Left ventricle myocardium inferior (tissue), 1 donor: ENCODE results near the gene LRIT1. TPM values are rescaled to one million over a fixed set of nuclear protein-coding genes. Genes with fewer than 3 reads are reported as not detected.
"Not testable (repeated sequence)": the region's sequence is repeated elsewhere in the genome, so short reads cannot be mapped to it uniquely, and the experiment has no call there.

Source experiments
- DNase-seq: peaks from one replicate; pipeline ENCODE4 v3.0.0-alpha.2; 2020
- H3K27ac ChIP-seq: fragments of 200-600 bp; replicated peaks from 2 replicates; pipeline ENCODE4 v1.8.0; 2021
- H3K27me3 ChIP-seq: fragments of 200-600 bp; 2 replicates; pipeline ENCODE4 v1.8.0; 2021; ENCODE audit warnings: low read depth
- H3K36me3 ChIP-seq: fragments of 200-600 bp; 2 replicates; pipeline ENCODE4 v1.8.0; 2021
- H3K4me1 ChIP-seq: fragments of 200-600 bp; 2 replicates; pipeline ENCODE4 v1.8.0; 2021
- H3K4me3 ChIP-seq: fragments of 200-600 bp; 2 replicates; pipeline ENCODE4 v1.8.0; 2021; ENCODE audit warnings: mild to moderate bottlenecking, moderate library complexity
- H3K9me3 ChIP-seq: fragments of 200-600 bp; replicated peaks from 2 replicates; pipeline ENCODE4 v1.8.0; 2021
- intact Hi-C: fragments of 100-400 bp; cut with micrococcal nuclease; formaldehyde crosslinking; loops from one replicate; pipeline ENCODE4 v1.11.0; 2022
- long read RNA-seq: library from polyadenylated mRNA; unstranded; transcript quantifications from one replicate; pipeline ENCODE4 v2.0.0, GENCODE V29; 2021
- total RNA-seq: library from RNA; stranded (reverse); fragmentation: NEBNext Ultra II Directional; extraction: Animal tissue kit (Norgen Biotek cat#: 25700); gene quantifications from one replicate; pipeline ENCODE4 v1.2.1, GENCODE V29; 2021
- TF ChIP-seq, protein P1 (sequence below): fragments of 200-600 bp; IDR thresholded peaks from 2 replicates; pipeline ENCODE4 v1.8.0; 2021; ENCODE audit warnings: antibody characterized with exemption, mild to moderate bottlenecking, borderline replicate concordance
- donor health status: DM: no; HTN: yes; CAD: no; lungs with severe emphysema.

The LRIT1 gene, protein sequence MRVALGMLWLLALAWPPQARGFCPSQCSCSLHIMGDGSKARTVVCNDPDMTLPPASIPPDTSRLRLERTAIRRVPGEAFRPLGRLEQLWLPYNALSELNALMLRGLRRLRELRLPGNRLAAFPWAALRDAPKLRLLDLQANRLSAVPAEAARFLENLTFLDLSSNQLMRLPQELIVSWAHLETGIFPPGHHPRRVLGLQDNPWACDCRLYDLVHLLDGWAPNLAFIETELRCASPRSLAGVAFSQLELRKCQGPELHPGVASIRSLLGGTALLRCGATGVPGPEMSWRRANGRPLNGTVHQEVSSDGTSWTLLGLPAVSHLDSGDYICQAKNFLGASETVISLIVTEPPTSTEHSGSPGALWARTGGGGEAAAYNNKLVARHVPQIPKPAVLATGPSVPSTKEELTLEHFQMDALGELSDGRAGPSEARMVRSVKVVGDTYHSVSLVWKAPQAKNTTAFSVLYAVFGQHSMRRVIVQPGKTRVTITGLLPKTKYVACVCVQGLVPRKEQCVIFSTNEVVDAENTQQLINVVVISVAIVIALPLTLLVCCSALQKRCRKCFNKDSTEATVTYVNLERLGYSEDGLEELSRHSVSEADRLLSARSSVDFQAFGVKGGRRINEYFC
- not detected for total RNA-seq
- long read RNA-seq: 0 reads

DNA sequence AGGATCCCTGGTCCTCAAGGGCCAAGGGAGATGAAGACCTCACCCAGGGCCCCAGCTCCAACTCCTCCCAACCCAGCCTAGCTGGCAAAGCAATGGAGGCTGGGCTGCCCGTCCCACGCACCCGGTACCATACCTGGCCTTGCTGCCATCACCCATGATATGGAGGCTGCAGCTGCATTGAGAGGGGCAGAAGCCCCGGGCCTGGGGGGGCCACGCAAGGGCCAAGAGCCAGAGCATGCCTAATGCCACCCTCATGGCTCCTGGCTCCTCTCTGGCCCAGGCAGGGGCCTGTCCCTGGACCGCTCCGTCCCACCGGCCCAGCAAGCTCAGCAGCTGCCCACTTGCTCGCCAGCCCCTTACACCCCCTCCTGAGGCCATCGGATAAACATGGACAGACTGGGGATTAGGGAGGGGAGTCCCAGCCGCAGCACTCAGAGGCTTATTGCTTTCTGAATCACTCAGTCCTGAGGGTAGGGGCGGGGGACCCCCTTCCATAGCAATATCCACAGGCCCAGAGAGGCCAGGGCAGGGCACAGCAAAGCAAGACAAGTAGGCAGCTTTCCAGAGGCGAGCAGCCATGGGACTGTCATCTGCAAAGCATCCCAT lies at the start of gene LRIT1:
LRIT1 (minus strand) TSS at position 362 of the 606 bp plus-strand sequence; CDS start at position 255, 107 bp downstream.
- peak within 1 kb of the TSS; percentile 23 for H3K27ac ChIP-seq
- TF ChIP-seq, protein P1, sequence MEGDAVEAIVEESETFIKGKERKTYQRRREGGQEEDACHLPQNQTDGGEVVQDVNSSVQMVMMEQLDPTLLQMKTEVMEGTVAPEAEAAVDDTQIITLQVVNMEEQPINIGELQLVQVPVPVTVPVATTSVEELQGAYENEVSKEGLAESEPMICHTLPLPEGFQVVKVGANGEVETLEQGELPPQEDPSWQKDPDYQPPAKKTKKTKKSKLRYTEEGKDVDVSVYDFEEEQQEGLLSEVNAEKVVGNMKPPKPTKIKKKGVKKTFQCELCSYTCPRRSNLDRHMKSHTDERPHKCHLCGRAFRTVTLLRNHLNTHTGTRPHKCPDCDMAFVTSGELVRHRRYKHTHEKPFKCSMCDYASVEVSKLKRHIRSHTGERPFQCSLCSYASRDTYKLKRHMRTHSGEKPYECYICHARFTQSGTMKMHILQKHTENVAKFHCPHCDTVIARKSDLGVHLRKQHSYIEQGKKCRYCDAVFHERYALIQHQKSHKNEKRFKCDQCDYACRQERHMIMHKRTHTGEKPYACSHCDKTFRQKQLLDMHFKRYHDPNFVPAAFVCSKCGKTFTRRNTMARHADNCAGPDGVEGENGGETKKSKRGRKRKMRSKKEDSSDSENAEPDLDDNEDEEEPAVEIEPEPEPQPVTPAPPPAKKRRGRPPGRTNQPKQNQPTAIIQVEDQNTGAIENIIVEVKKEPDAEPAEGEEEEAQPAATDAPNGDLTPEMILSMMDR: no peak
- H3K9me3 ChIP-seq: no peaks in the 10 kb centered on the region
- H3K27me3 ChIP-seq: peaks cover 26% of the 10 kb centered on the region
- intact Hi-C loops: no loop called here
- H3K36me3 ChIP-seq: no peaks in the 10 kb centered on the region
- no peak for DNase-seq
- H3K4me3 ChIP-seq: no peak within 1 kb of the TSS
- peaks cover 4% of the 10 kb centered on the region for H3K4me1 ChIP-seq

DNA sequence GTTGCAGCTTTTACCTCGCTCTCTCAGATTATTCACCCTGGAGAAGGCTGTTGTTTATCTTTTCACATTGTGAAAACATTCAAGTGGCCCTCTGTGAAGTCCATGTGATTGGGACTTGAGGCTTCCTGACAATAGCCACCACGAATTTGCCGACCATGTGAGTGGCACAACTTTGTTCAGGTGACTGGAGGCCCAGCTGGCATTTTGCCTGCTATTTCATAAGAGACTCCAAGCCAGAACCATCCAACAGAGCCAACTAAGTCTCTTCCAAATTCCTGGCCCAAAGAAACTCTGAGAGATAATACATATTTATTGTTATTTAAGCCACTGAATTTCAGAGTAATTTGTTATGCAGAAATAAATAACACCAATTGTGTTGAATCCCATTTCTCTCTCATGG lies 48.9 kb upstream of the LRIT1 start:
- no peak overlapping the region for H3K4me3 ChIP-seq
- no peak overlapping the region for H3K27ac ChIP-seq
- no peaks in the 10 kb centered on the region for H3K9me3 ChIP-seq
- no peaks in the 10 kb centered on the region for H3K4me1 ChIP-seq
- no peak for DNase-seq
- peaks cover 5% of the 10 kb centered on the region for H3K27me3 ChIP-seq
- no peaks in the 10 kb centered on the region for H3K36me3 ChIP-seq
- intact Hi-C loops: no loop called here
- TF ChIP-seq, protein P1: no peak

DNA sequence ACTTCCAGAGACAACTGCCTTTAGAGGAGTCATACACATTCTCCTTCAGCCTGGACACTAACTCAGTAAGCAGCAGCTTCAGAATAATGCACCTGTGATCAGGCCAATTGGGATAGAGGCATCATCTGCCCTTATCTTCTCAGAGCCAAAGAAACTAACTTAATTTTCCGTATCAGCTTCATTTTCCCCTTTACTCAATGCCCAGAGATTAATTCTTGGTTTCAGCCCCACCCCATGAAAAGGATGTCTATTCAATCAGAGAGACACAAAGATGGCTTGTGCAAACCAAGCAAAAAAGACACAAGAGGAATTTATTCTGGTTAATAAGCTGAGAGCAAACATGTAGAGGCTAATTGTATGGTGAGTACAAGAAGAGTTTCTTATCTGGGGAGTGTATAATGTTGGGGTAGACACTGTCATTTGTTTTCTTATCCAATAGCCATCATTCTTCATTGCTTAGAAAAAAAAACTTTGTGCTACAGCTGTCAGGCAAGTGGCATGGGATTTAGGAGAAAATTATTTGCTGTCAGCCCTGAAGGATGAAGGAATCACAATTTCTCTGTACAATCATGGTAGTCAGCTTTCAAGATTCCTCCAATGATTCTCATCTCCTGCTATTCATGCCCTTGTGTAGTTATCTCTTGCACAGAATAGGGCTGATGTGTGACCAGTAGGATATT lies 48.3 kb upstream of the LRIT1 start:
- intact Hi-C loops: no loop called here

DNA sequence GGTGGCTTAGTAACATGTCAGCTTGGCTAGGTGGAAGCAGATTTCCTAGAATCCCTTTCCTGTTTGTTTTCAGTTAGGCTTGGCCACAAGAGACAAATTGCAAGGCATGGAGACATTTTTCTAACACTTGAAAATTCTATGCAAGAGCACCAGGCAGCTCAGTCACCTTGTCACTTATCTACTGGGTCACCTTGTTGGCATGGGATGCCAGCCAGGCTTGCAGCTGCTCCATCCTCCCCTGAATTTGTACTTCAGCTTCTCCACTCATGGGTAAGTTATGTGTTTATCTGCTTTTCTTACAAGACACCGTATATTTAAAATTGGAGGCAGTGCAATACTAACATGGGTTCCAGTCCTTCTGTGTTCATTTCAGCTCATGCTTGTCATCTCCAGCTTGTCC lies 46.8 kb upstream of the LRIT1 start:
- Histone ChIP-seq H3K9me3 (no peaks in the 10 kb centered on the region), H3K4me1 (no peaks in the 10 kb centered on the region), H3K4me3 (no peak overlapping the region), H3K36me3 (no peaks in the 10 kb centered on the region), H3K27ac (no peak overlapping the region), H3K27me3 (peaks cover 5% of the 10 kb centered on the region)
- intact Hi-C loops: no loop called here
- TF ChIP-seq, protein P1: no peak
- DNase-seq: no peak

More for the DNA sequence above, 48.3 kb upstream of the LRIT1 start:
- Histone ChIP-seq H3K4me1 (no peaks in the 10 kb centered on the region), H3K27ac (no peak overlapping the region), H3K9me3 (no peaks in the 10 kb centered on the region), H3K27me3 (peaks cover 5% of the 10 kb centered on the region), H3K36me3 (no peaks in the 10 kb centered on the region), H3K4me3 (no peak overlapping the region)
- TF ChIP-seq, protein P1: no peak
- DNase-seq: no peak

DNA sequence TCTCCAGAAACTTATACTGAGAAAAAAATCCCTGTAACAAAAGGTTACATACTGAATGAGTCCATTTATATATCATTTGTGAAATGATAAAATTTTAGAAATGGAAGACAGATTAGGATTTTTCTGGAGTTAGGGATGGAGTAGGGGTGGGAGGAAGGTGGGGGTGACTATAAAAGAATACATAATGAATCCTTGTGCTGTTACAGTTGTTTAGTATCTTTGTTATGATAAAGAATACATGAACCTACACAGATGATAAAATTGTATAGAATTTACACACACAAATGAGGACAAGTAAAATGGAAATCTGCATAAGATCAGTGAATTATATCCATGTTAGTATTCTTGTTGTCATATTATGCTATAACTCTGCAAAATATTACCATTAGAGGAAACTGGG lies 45.3 kb upstream of the LRIT1 start:
- intact Hi-C loops: no loop called here
- H3K36me3 ChIP-seq: no peaks in the 10 kb centered on the region
- no peak overlapping the region for H3K27ac ChIP-seq
- H3K4me1 ChIP-seq: no peaks in the 10 kb centered on the region
- peaks cover 5% of the 10 kb centered on the region for H3K27me3 ChIP-seq
- TF ChIP-seq, protein P1: no peak
- H3K9me3 ChIP-seq: no peaks in the 10 kb centered on the region
- no peak for DNase-seq
- no peak overlapping the region for H3K4me3 ChIP-seq

DNA sequence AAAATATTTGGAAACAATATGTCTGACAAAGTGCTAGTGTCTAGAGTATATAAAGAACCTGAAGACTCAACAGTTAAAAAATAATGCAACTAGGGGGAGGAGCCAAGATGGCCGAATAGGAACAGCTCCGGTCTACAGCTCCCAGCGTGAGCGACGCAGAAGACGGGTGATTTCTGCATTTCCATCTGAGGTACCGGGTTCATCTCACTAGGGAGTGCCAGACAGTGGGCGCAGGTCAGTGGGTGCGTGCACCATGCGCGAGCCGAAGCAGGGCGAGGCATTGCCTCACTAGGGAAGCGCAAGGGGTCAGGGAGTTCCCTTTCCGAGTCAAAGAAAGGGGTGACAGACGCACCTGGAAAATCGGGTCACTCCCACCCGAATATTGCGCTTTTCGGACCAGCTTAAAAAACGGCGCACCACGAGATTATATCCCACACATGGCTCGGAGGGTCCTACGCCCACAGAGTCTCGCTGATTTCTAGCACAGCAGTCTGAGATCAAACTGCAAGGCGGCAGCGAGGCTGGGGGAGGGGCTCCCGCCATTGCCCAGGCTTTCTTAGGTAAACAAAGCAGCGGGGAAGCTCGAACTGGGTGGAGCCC lies 38.6 kb upstream of the LRIT1 start:
- DNase-seq, H3K4me1 ChIP-seq, intact Hi-C loops, H3K36me3 ChIP-seq, H3K27ac ChIP-seq, H3K4me3 ChIP-seq, H3K9me3 ChIP-seq: not testable (repeated sequence)
- H3K27me3 ChIP-seq: peaks cover 45% of the 10 kb centered on the region
